ENCODE data around the gene DAPK1. TPM values are rescaled to one million over a fixed set of nuclear protein-coding genes. Genes with fewer than 3 reads are reported as not detected.

DAPK1 gene
- total and polyA plus RNA-seq, 2 experiments from 2014 or later = 44.4 to 62.3 TPM

DNA sequence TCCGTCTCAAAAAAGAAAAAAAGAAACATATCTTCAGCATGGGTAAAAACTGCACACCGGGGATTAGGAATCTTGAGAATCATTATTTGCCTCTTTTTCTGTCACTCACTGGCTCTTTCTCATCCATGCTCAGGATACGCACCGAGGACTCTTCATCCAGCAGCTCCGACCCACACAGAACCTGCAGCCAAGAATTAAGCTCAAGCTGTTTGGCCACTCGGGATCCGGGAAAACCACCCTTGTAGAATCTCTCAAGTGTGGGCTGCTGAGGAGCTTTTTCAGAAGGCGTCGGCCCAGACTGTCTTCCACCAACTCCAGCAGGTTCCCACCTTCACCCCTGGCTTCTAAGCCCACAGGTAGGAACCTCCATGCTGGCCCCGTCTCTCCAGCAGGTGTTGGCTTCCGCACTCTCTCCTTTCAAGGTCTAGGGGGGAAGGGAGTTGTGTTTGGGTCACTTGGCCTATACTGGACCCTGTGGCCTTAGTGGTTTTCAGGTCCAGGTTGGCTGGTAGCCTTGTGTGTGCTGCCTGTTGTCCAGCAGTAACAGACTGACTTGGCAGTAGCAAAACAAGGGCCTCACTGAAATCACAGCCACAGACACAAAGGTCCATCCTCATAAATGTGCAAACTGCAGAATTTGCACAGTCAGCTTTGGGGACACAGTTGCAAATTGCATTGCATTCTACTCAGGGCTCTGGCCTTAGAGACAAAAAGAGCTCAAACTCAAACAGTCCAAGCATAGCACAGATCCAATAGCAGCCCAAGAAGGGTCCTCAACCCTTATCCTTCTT is 183.8 kb downstream of the DAPK1 start:
- 96% methylated on average over 11 of the region's 11 CpGs for WGBS (ENCODE audit: low lambda C conversion rate, missing lambda C conversion rate)

DNA sequence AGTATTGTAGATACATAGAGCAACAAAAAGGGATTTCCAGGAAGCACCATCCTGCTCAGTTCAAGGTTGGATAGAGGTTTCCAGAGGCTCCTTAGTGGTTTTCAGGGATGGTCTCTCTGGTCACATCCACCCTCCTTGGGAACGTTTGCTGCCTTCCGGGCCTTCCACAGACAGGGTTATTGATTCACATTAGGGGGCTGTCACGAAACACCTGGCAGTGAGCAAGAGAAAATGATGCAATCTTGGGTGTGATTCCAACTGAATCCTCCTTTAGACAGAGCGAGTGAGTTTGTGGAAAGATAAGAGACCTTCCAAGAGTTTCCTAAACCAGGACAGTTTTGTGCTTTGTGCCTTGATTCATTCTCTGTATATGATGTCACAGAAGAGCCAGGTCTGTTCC is 184.4 kb downstream of the DAPK1 start:
- H3K9me2 ChIP-seq (replicated peaks; ENCODE audit: insufficient read depth) = no peaks in the 10 kb centered on the region
- no peaks in the 10 kb centered on the region for H3K9me3 ChIP-seq (ENCODE audit: low read depth)
- no peaks in the 10 kb centered on the region for H3K27me3 ChIP-seq
- no peak overlapping the region for H3K4me2 ChIP-seq
- no peak overlapping the region for H2AFZ ChIP-seq
- H3K4me3 ChIP-seq = no peak overlapping the region
- H3K36me3 ChIP-seq (replicated peaks; ENCODE audit: insufficient read depth, low read depth) = no peaks in the 10 kb centered on the region
- H3K4me1 ChIP-seq (ENCODE audit: insufficient read depth) = no peaks in the 10 kb centered on the region
- 67% methylated on average over 4 of the region's 4 CpGs for WGBS (ENCODE audit: low lambda C conversion rate, missing lambda C conversion rate)
- H3K27ac ChIP-seq = no peak overlapping the region
- TF ChIP-seq EZH2phosphoT487 (IDR thresholded peaks at IDR 0.05; ENCODE audit: low read depth, severe bottlenecking, unreplicated experiment) (no peak), EZH2 (IDR thresholded peaks at IDR 0.05; ENCODE audit: borderline replicate concordance) (no peak)
- TF ChIP-seq, protein P1, sequence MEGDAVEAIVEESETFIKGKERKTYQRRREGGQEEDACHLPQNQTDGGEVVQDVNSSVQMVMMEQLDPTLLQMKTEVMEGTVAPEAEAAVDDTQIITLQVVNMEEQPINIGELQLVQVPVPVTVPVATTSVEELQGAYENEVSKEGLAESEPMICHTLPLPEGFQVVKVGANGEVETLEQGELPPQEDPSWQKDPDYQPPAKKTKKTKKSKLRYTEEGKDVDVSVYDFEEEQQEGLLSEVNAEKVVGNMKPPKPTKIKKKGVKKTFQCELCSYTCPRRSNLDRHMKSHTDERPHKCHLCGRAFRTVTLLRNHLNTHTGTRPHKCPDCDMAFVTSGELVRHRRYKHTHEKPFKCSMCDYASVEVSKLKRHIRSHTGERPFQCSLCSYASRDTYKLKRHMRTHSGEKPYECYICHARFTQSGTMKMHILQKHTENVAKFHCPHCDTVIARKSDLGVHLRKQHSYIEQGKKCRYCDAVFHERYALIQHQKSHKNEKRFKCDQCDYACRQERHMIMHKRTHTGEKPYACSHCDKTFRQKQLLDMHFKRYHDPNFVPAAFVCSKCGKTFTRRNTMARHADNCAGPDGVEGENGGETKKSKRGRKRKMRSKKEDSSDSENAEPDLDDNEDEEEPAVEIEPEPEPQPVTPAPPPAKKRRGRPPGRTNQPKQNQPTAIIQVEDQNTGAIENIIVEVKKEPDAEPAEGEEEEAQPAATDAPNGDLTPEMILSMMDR (IDR thresholded peaks at IDR 0.05; ENCODE audit: poor library complexity) = no peak
- H3K79me2 ChIP-seq = no peaks in the 10 kb centered on the region
- no peaks in the 10 kb centered on the region for H4K20me1 ChIP-seq (ENCODE audit: insufficient read depth, poor library complexity, severe bottlenecking)
- DNase-seq (ENCODE audit: low spot score) = peak; percentile 2

More for the DNA sequence above, 183.8 kb downstream of the DAPK1 start:
- no peaks in the 10 kb centered on the region for H3K9me3 ChIP-seq (ENCODE audit: low read depth)
- no peak overlapping the region for H2AFZ ChIP-seq
- H3K4me3 ChIP-seq = no peak overlapping the region
- no peaks in the 10 kb centered on the region for H4K20me1 ChIP-seq (ENCODE audit: insufficient read depth, poor library complexity, severe bottlenecking)
- H3K4me2 ChIP-seq = no peak overlapping the region
- no peaks in the 10 kb centered on the region for H3K36me3 ChIP-seq (replicated peaks; ENCODE audit: insufficient read depth, low read depth)
- DNase-seq (ENCODE audit: low spot score) = peak; percentile 4
- no peak overlapping the region for H3K27ac ChIP-seq
- H3K79me2 ChIP-seq = no peaks in the 10 kb centered on the region
- TF ChIP-seq, protein P1 (IDR thresholded peaks at IDR 0.05; ENCODE audit: poor library complexity) = no peak
- TF ChIP-seq EZH2 (IDR thresholded peaks at IDR 0.05; ENCODE audit: borderline replicate concordance) (no peak), EZH2phosphoT487 (IDR thresholded peaks at IDR 0.05; ENCODE audit: low read depth, severe bottlenecking, unreplicated experiment) (no peak)
- H3K4me1 ChIP-seq (ENCODE audit: insufficient read depth) = no peaks in the 10 kb centered on the region
- no peaks in the 10 kb centered on the region for H3K9me2 ChIP-seq (replicated peaks; ENCODE audit: insufficient read depth)
- no peaks in the 10 kb centered on the region for H3K27me3 ChIP-seq

DNA sequence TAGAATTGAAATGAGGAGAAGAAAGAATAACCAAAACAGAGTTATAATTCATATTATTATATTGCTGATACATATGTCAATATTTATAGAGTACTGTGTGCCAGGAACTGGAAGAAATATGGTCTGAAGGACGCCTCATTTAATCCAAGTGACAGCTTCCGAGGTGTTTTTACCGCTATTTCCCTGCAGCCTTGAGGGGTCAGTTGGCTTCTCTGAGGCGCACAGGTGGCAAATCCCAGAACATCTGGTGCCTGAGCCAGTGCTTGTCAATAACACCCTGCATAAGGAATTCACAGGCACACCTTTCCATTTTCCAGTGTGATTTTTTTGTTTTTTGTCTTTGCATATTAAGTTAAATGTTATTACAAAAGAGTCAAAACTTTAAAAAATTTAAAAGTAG is 185.0 kb downstream of the DAPK1 start:
- H3K9me2 ChIP-seq (replicated peaks; ENCODE audit: insufficient read depth) = no peaks in the 10 kb centered on the region
- 95% methylated on average over 4 of the region's 4 CpGs for WGBS (ENCODE audit: low lambda C conversion rate, missing lambda C conversion rate)
- H3K4me3 ChIP-seq = no peak overlapping the region
- DNase-seq (ENCODE audit: low spot score) = no peak
- TF ChIP-seq, protein P1 (IDR thresholded peaks at IDR 0.05; ENCODE audit: poor library complexity) = no peak
- H2AFZ ChIP-seq = no peak overlapping the region
- no peaks in the 10 kb centered on the region for H3K9me3 ChIP-seq (ENCODE audit: low read depth)
- H4K20me1 ChIP-seq (ENCODE audit: insufficient read depth, poor library complexity, severe bottlenecking) = no peaks in the 10 kb centered on the region
- no peaks in the 10 kb centered on the region for H3K79me2 ChIP-seq
- no peak overlapping the region for H3K27ac ChIP-seq
- H3K36me3 ChIP-seq (replicated peaks; ENCODE audit: insufficient read depth, low read depth) = no peaks in the 10 kb centered on the region
- H3K4me2 ChIP-seq = no peak overlapping the region
- no peaks in the 10 kb centered on the region for H3K27me3 ChIP-seq
- H3K4me1 ChIP-seq (ENCODE audit: insufficient read depth) = no peaks in the 10 kb centered on the region
